Activated B cell treated with CpG ODN at 0.5 μM for 24 hours (primary cell): ENCODE results near the gene COL17A1. TPM values are rescaled to one million over a fixed set of nuclear protein-coding genes. Genes with fewer than 3 reads are reported as not detected.

ENCODE experiments used
- ATAC-seq: fragments of 200-7000 bp; cut with Tn5 transposase; one replicate; pipeline ENCODE4 v1.10.0; 2021; ENCODE audit warnings: low read depth, mild to moderate bottlenecking, moderate library complexity
- CTCF ChIA-PET: fragments of 350-600 bp; sonication (Branson Sonifier 250); formaldehyde crosslinking; loops from one replicate; lab custom pipeline; 2021; ENCODE audit warnings: antibody characterized with exemption; lab: Charles Lee
- POLR2A ChIA-PET: fragments of 350-600 bp; sonication (Branson Sonifier 250); formaldehyde crosslinking; loops from one replicate; lab custom pipeline; 2021; ENCODE audit warnings: antibody characterized with exemption; lab: Charles Lee
- DNase-seq: peaks from one replicate; pipeline ENCODE4 v3.0.0; 2022
- H3K27ac Mint-ChIP-seq: one replicate; pipeline ENCODE4 v1.8.0; 2020; ENCODE audit warnings: mixed read lengths
- H3K27me3 Mint-ChIP-seq: one replicate; pipeline ENCODE4 v1.8.0; 2021; ENCODE audit warnings: mixed read lengths
- H3K36me3 Mint-ChIP-seq: one replicate; pipeline ENCODE4 v1.8.0; 2021; ENCODE audit warnings: low read depth, mixed read lengths
- H3K4me1 Mint-ChIP-seq: one replicate; pipeline ENCODE4 v1.8.0; 2021; ENCODE audit warnings: mixed read lengths
- H3K4me3 Mint-ChIP-seq: one replicate; pipeline ENCODE4 v1.8.0; 2020; ENCODE audit warnings: mild to moderate bottlenecking, mixed read lengths
- H3K9me3 Mint-ChIP-seq: one replicate; pipeline ENCODE4 v1.8.0; 2020; ENCODE audit warnings: mixed read lengths
- intact Hi-C: fragments of 100-400 bp; cut with micrococcal nuclease; formaldehyde crosslinking; loops from one replicate; pipeline ENCODE4 v1.15.1; 2024
- total RNA-seq: library from RNA; stranded (reverse); gene quantifications from 2 replicates; pipeline ENCODE4 v1.2.3, GENCODE V29; 2022
- TF ChIP-seq, protein P1 (sequence below): fragments of 200-600 bp; IDR thresholded peaks from one replicate; pipeline ENCODE4 v1.8.0; 2022; ENCODE audit warnings: antibody characterized with exemption, mild to moderate bottlenecking

Gene COL17A1
- total RNA-seq, 1 donor from 2014 or later = not detected

DNA sequence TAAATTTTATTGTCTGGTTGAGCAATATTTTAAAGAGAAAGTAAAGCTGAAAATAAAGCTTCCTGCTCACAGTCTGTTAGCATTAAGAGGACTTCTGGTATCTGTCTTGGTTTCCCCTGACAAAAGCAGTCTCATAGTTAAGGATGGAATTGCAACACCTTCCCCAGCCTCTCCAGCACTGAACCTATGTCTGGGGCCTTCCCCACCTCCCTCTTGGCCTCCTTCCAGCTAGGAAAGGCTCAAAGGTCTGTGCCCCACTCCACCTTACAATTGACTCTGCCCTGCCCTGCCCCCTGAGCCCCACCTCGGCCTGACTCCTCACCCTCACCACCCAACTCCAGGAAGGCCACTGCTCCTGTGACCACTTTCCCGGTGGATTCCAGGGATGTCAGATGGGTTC lies 33.2 kb downstream of the COL17A1 start:
- no peaks in the 10 kb centered on the region for H3K9me3 Mint-ChIP-seq
- ChIA-PET CTCF (no interaction called here), POLR2A (no interaction called here)
- TF ChIP-seq, protein P1, sequence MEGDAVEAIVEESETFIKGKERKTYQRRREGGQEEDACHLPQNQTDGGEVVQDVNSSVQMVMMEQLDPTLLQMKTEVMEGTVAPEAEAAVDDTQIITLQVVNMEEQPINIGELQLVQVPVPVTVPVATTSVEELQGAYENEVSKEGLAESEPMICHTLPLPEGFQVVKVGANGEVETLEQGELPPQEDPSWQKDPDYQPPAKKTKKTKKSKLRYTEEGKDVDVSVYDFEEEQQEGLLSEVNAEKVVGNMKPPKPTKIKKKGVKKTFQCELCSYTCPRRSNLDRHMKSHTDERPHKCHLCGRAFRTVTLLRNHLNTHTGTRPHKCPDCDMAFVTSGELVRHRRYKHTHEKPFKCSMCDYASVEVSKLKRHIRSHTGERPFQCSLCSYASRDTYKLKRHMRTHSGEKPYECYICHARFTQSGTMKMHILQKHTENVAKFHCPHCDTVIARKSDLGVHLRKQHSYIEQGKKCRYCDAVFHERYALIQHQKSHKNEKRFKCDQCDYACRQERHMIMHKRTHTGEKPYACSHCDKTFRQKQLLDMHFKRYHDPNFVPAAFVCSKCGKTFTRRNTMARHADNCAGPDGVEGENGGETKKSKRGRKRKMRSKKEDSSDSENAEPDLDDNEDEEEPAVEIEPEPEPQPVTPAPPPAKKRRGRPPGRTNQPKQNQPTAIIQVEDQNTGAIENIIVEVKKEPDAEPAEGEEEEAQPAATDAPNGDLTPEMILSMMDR = no peak
- no peak overlapping the region for H3K27ac Mint-ChIP-seq
- H3K27me3 Mint-ChIP-seq = peaks cover 8% of the 10 kb centered on the region
- ATAC-seq (no peak), DNase-seq (no peak)
- H3K4me3 Mint-ChIP-seq = no peak overlapping the region
- intact Hi-C loops = no loop called here
- H3K4me1 Mint-ChIP-seq = no peaks in the 10 kb centered on the region
- H3K36me3 Mint-ChIP-seq = no peaks in the 10 kb centered on the region

DNA sequence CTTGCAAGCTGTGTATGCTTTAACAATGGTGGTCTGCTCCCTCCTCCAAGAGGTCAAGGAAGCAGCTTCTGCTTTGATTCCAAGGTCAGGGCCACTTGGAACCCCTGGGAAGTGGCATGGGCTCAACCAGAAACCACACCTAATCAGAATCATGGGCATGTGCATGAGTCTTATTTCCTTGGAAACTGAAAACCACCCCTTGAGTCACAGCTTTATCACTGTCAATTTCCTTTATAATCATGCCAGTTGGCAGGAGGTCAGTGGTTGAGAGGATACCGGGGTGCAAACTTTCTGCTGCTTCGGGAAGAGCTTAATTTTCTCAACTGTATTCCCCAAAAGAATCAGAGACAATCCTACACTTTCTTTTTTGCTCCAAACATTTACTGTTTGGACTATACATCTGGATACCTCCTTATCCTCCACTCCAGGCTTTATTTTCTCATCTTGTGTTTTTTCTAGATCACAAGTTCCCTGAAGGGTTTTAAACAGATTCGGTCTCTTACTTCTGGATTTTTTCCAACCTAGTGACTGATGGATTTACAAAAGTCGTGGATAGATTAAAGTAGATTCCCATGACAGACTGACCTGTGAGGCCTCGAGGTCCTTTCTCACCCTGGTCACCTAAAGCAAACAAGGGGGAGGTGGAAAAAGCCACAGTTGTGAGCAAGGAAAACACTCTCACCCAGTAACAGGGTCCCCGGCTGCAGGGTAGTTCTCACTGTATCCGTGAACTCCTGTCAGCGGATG lies 36.0 kb downstream of the COL17A1 start:
- no peaks in the 10 kb centered on the region for H3K4me1 Mint-ChIP-seq
- TF ChIP-seq, protein P1 = no peak
- POLR2A ChIA-PET = no interaction called here
- intact Hi-C loops = loop anchor here (5.0 kb wide), 1 partner anchor 158 kb away; no protein-coding TSS in a partner anchor
- DNase-seq = no peak
- H3K27me3 Mint-ChIP-seq = peaks cover 8% of the 10 kb centered on the region
- ATAC-seq = no peak
- no peaks in the 10 kb centered on the region for H3K9me3 Mint-ChIP-seq
- no peak overlapping the region for H3K4me3 Mint-ChIP-seq
- H3K36me3 Mint-ChIP-seq = no peaks in the 10 kb centered on the region
- no peak overlapping the region for H3K27ac Mint-ChIP-seq
- CTCF ChIA-PET = no interaction called here

DNA sequence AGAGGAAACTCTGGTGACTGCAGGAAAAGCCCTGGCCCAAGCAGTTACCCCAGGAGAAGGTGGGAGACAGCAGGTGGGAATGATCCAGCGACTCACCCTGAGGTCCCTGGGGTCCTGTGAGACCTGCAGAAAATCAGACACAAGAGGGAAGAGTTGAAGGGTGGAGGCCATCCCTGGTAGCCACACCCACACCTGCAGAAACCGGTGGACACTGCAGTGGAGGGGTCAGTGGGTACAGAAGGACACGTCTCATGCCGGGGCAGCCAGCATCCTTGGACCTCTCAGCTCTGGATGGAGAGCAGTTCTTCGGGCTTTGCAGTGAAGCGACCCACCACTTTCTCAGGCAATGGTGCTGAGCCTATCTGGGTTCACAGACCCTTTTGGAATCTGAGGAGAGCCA lies 39.0 kb downstream of the COL17A1 start:
- intact Hi-C loops = loop anchor here (5.0 kb wide), 1 partner anchor 161 kb away; no protein-coding TSS in a partner anchor
- Mint-ChIP-seq H3K36me3 (no peaks in the 10 kb centered on the region), H3K27ac (no peak overlapping the region), H3K27me3 (peaks cover 8% of the 10 kb centered on the region), H3K9me3 (no peaks in the 10 kb centered on the region), H3K4me1 (no peaks in the 10 kb centered on the region), H3K4me3 (no peak overlapping the region)
- no peak for DNase-seq
- TF ChIP-seq, protein P1 = no peak
- CTCF ChIA-PET = no interaction called here
- ATAC-seq = no peak
- POLR2A ChIA-PET = no interaction called here

DNA sequence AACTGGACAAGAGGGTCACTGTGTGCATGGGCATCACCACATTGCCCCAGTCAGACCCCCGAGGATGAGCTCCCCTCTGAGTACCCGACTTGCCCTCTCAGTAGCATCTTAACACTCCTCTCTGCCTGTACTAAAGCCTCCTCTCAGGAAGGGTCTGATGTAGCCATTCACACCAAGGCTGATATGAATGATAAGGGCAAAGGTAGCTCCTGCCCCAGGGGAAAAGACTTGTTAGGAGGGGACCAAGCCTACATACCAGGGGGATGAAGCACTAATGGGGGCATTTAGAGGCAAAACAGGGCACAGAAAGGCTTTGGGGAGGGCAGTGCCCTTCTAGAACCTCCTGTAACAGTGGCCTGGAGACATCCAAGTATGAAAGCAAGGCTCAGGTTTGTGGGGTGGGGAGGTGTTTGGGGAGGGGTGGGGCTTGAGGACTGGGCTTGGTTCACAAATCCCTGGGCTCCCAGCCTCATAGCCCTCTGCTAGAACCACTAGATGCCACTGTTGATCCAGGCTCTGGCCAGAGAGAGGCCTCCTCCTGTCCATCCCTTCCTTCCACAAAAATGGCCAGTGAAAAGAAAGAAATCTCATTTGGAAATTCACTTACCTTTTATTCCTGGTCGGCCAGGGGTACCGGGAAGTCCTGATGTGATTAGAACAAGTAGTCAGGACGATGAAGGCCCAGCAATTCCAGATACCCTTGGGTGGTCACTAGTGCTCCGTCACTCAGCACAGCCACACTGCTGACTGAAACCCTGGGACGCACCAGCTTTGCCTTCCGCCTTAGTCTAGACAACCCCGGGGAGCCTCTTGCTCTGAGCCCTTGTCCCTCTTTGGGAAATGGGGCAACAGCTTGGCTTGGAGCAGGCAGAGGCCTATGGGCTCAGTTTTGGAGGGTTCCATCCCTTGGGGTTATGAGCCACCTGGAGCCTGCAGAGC lies 40.3 kb downstream of the COL17A1 start:
- Mint-ChIP-seq H3K4me3 (no peak overlapping the region), H3K4me1 (no peaks in the 10 kb centered on the region), H3K36me3 (no peaks in the 10 kb centered on the region), H3K27me3 (peaks cover 8% of the 10 kb centered on the region), H3K9me3 (no peaks in the 10 kb centered on the region), H3K27ac (no peak overlapping the region)
- POLR2A ChIA-PET = no interaction called here
- CTCF ChIA-PET = interaction anchor here (1.0 kb wide), 1 partner anchor 76 kb away, joined by 3 read pairs; the partner anchor contains the start of gene SFR1
- DNase-seq = no peak
- TF ChIP-seq, protein P1 = no peak
- intact Hi-C loops = loop anchor here (5.0 kb wide), 1 partner anchor 162 kb away; no protein-coding TSS in a partner anchor
- no peak for ATAC-seq

DNA sequence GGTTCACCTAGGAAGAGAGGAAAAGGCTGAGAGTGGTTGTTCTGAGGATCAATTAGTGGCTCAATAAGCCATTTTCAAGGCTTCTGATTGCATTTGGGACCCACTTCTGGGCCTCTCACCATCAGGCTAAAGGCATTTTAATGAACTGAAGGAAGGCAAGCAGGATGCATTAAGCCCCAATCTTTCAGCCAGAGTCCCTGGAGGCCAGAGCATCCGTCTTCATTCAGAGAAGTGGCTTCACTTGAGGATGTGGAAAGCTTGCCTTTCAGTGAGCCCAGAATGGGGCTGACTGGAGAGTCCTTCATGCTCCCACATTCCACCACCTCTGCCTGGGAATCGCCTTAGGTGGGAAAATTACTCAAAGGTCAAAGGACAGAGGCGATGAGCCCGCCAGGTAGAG lies 41.8 kb downstream of the COL17A1 start:
- intact Hi-C loops = no loop called here
- ATAC-seq (no peak), DNase-seq (no peak)
- no peak overlapping the region for H3K4me3 Mint-ChIP-seq
- POLR2A ChIA-PET = no interaction called here
- CTCF ChIA-PET = no interaction called here
- H3K27ac Mint-ChIP-seq = no peak overlapping the region
- H3K27me3 Mint-ChIP-seq = peaks cover 8% of the 10 kb centered on the region
- no peaks in the 10 kb centered on the region for H3K9me3 Mint-ChIP-seq
- TF ChIP-seq, protein P1 = no peak
- no peaks in the 10 kb centered on the region for H3K36me3 Mint-ChIP-seq
- H3K4me1 Mint-ChIP-seq = no peaks in the 10 kb centered on the region
